Osteoblast (primary cell): ENCODE measurements around the gene TSPAN4. TPM values are rescaled to one million over a fixed set of nuclear protein-coding genes. Genes with fewer than 3 reads are reported as not detected.

Source experiments
- DNase-seq: peaks from one replicate; pipeline ENCODE4 v3.0.0; 2011; ENCODE audit warnings: low spot score, mixed read lengths; ENCODE audit not compliant: insufficient read length; ENCODE audit errors: missing footprints
- H2AFZ ChIP-seq: 2 replicates; pipeline ENCODE4 v1.6.0; 2011; ENCODE audit warnings: mild to moderate bottlenecking, low read length
- H3K27ac ChIP-seq: 2 replicates; pipeline ENCODE4 v1.5.1; 2011; ENCODE audit warnings: mild to moderate bottlenecking, low read depth, low read length, moderate library complexity
- H3K27me3 ChIP-seq: 2 replicates; pipeline ENCODE4 v1.6.0; 2012; ENCODE audit warnings: mild to moderate bottlenecking, control low read depth, inconsistent platforms, low read length, moderate library complexity; ENCODE audit not compliant: insufficient read depth
- H3K36me3 ChIP-seq: 2 replicates; pipeline ENCODE4 v1.5.1; 2011; ENCODE audit warnings: mild to moderate bottlenecking, low read length, control low read depth, moderate library complexity; ENCODE audit not compliant: insufficient read depth
- H3K4me1 ChIP-seq: 2 replicates; pipeline ENCODE4 v1.5.1; 2011; ENCODE audit warnings: mild to moderate bottlenecking, low read length, control low read depth, moderate library complexity; ENCODE audit not compliant: insufficient read depth
- H3K4me2 ChIP-seq: 2 replicates; pipeline ENCODE4 v1.6.0; 2011; ENCODE audit warnings: mild to moderate bottlenecking, low read length; ENCODE audit not compliant: insufficient read depth
- H3K4me3 ChIP-seq: fragments of 200-600 bp; sonication (generic); 3 replicates; pipeline ENCODE4 v1.5.1; 2012; ENCODE audit warnings: mild to moderate bottlenecking, low read length, inconsistent platforms; ENCODE audit not compliant: insufficient read depth
- H3K79me2 ChIP-seq: 2 replicates; pipeline ENCODE4 v1.6.0; 2012; ENCODE audit warnings: mild to moderate bottlenecking, low read length, control low read depth, inconsistent platforms; ENCODE audit not compliant: insufficient read depth
- H3K9me3 ChIP-seq: 2 replicates; pipeline ENCODE4 v1.5.1; 2011; ENCODE audit warnings: low read depth, low read length, control low read depth
- H4K20me1 ChIP-seq: 2 replicates; pipeline ENCODE4 v1.6.0; 2012; ENCODE audit warnings: mild to moderate bottlenecking, low read length, control low read depth; ENCODE audit not compliant: insufficient read depth
- CTCF ChIP-seq: IDR thresholded peaks from 2 replicates; pipeline ENCODE4 v1.5.1; 2011; ENCODE audit warnings: mild to moderate bottlenecking, low read depth, low read length, moderate library complexity; ENCODE audit errors: extremely low read depth
- total RNA-seq: library from RNA; depleted of rRNA; stranded (reverse); fragments of >200 nt; gene quantifications from 2 replicates; pipeline ENCODE4 v1.2.3, GENCODE V29; 2012

The TSPAN4 gene
- total RNA-seq, 1 donor, result 168 TPM

GRCh38 chr11:794013-794765 is 48.5 kb upstream of the TSPAN4 start:
- H3K79me2 ChIP-seq, result peaks cover 4% of the 10 kb centered on the region
- no peak for DNase-seq
- no peak overlapping the region for H3K4me2 ChIP-seq
- no peak overlapping the region for H2AFZ ChIP-seq
- no peak overlapping the region for H3K27ac ChIP-seq
- H3K4me3 ChIP-seq, result no peak overlapping the region
- TF ChIP-seq CTCF, result no peak
- H3K4me1 ChIP-seq, result peaks cover 17% of the 10 kb centered on the region
- no peaks in the 10 kb centered on the region for H3K9me3 ChIP-seq
- peaks cover 6% of the 10 kb centered on the region for H4K20me1 ChIP-seq
- no peaks in the 10 kb centered on the region for H3K27me3 ChIP-seq
- no peaks in the 10 kb centered on the region for H3K36me3 ChIP-seq

- Histone ChIP-seq H3K36me3 (peaks cover 7% of the 10 kb centered on the region), H3K4me3 (peak overlapping the region; percentile 87), H3K4me1 (peaks cover 17% of the 10 kb centered on the region), H3K27ac (no peak overlapping the region), H4K20me1 (peaks cover 6% of the 10 kb centered on the region), H3K9me3 (no peaks in the 10 kb centered on the region), H3K4me2 (peak overlapping the region; percentile 86), H2AFZ (no peak overlapping the region), H3K79me2 (peaks cover 4% of the 10 kb centered on the region), H3K27me3 (no peaks in the 10 kb centered on the region)
- no peak for TF ChIP-seq CTCF
- DNase-seq, result no peak
These were observed 47.7 kb upstream of the TSPAN4 start for GRCh38 chr11:794766-795633.

GRCh38 chr11:795634-796564 is 46.8 kb upstream of the TSPAN4 start:
- Histone ChIP-seq H4K20me1 (peaks cover 6% of the 10 kb centered on the region), H2AFZ (no peak overlapping the region), H3K79me2 (peaks cover 4% of the 10 kb centered on the region), H3K4me3 (peak overlapping the region; percentile 87), H3K36me3 (peaks cover 7% of the 10 kb centered on the region), H3K27ac (peak overlapping the region; percentile 59), H3K27me3 (no peaks in the 10 kb centered on the region), H3K9me3 (no peaks in the 10 kb centered on the region), H3K4me2 (peak overlapping the region; percentile 86), H3K4me1 (peaks cover 17% of the 10 kb centered on the region)
- DNase-seq, result peak; percentile 100
- no peak for TF ChIP-seq CTCF
